IPS-18c (cell line): ENCODE results near the gene NAIF1.
"Not testable (repeated sequence)": the region's sequence is repeated elsewhere in the genome, so short reads cannot be mapped to it uniquely, and the experiment has no call there.

Experiments used
- H3K4me3 ChIP-seq: 2 replicates; pipeline ENCODE4 v1.7.0; 2013; ENCODE audit warnings: low read depth, mild to moderate bottlenecking, low read length, moderate library complexity; ENCODE audit not compliant: insufficient read depth
- H3K9me3 ChIP-seq: one replicate; pipeline ENCODE4 v1.6.1; 2013; ENCODE audit warnings: mild to moderate bottlenecking, low read length, moderate library complexity; ENCODE audit not compliant: control insufficient read depth, insufficient read depth

Gene NAIF1

DNA sequence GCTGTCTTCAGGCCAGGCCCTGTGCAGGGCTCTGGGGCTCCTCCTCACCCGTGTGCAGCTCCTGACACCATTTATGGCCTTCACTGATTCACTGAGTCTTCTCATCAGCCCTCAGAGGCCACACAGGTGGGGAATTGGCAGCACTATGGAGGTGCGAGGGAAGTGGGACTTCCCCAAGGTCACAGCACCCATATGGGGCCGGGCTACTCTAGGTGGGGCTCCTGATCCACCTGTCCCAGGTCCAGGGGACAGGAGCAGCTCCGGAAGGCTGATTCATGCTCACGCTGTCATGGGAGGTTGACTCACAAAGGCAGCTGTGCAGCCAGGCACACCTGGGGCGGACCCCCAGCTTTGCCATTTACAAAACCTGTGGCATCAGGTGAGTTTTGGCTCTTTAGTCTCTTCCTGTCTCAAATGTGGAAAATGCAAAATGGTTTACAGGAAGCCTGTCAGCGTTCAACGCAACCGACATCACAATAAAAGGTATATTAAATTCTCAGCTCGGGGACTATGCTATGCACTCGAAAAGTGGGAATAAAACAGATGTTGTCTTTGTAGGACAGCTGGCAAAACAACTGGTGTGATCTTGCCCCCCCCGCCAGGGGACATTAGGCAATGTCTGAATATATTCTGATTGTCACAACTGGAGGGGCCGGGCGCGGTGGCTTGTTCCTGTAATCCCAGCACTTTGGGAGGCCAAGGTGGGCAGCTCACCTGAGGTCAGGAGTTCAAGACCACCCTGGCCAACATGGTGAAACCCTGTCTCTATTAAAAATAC lies 15.0 kb downstream of the NAIF1 start:
- H3K9me3 ChIP-seq, result no peaks in the 10 kb centered on the region

DNA sequence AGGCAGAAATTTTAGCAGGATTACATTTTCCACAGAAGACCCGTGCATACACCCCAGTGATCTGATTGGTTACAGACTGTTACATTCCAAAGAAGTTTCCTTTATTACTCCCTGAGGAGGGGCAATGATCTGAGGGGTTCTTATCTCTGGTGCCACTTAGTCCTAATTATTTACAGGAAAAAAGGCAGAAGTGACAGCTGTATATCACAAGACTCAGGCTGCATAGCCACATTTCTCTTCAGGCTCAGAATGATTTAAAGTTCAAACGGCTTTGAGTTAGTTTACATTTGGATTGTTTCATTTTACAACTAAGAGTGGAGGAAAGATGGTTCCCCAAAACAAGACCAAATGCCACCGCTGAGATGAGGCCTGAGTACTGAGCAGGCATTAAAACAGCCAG lies 17.3 kb downstream of the NAIF1 start:
- no peaks in the 10 kb centered on the region for H3K9me3 ChIP-seq
- no peak overlapping the region for H3K4me3 ChIP-seq

More for the DNA sequence above, 15.0 kb downstream of the NAIF1 start:
- no peak overlapping the region for H3K4me3 ChIP-seq

DNA sequence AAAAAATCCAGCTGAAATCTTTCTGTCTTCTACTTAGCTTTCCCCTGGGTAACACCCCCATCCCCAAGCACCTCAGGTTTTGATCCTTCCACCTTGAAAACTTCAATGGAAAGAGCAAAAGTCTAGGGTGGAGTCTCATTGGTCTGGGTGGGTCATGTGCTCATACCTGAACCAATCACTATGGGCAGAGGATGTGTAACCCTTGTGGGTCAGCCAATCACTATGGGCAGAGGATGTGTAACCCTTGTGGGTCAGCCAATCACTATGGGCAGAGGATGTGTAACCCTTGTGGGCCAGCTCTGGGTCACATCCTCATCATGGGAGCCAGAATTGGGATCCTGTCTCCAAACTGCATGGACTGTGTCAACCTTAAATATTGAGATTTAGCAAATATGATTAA lies 18.5 kb downstream of the NAIF1 start:
- H3K4me3 ChIP-seq, result no peak overlapping the region
- H3K9me3 ChIP-seq, result no peaks in the 10 kb centered on the region

GRCh38 chr9:128047231-128047630 lies 19.9 kb downstream of the NAIF1 start:
- Histone ChIP-seq H3K9me3 (no peaks in the 10 kb centered on the region), H3K4me3 (no peak overlapping the region)

DNA sequence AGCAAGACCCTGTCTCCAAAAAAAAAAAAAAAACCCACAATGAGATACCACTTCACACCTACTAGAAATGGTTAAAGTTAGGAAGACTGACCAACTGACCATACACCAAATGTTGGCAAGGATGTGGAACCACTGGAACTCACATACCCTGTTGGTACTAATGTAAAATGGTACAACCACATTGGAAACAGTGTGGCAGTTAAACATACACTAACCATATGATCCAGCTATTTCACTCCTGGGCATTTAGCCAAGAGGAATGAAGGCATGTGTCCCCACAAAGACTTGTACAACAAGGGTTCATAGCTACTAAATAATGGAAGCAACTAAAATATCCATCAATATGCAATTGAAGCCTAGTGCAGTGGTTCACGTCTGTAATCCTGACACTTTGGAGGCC lies 21.3 kb downstream of the NAIF1 start:
- H3K9me3 ChIP-seq, result no peaks in the 10 kb centered on the region

DNA sequence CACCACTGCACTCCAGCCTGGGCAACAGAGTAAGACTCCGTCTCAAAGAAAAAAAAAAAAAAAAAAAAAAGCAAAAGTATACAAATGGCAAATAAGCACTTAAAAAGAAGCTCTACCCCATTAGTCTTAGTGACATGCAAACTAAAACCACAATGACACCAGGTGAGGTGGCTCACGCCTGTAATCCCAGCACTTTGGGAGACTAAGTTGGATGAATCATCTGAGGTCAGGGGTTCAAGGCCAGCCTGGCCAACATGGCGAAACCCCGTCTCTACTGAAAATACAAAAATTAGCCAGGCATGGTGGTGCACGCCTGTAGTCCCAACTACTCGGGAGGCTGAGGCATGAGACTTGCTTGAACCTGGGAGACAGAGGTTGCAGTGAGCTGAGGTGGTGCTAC lies 21.7 kb downstream of the NAIF1 start:
- H3K4me3 ChIP-seq, H3K9me3 ChIP-seq: not testable (repeated sequence)

More for the DNA sequence above, 21.3 kb downstream of the NAIF1 start:
- no peak overlapping the region for H3K4me3 ChIP-seq

DNA sequence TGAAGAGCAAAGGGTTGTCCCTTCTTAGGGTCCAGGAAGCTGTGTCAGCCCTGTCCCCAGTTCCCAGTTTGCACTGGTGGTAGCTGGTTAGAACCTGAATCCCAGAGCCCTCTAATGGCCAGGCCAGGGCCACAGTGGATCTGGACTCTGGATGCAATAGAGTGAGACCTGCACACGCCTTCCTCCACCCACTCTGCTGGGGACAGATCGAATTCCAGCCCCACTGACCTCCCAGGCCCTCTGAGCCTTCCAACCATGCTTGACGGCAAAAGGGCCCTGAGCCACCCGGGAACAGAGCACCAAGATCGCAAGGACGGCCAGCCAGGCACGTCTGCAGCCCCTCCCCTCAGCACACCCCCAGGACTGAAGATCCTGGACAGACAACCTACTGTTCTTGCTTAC lies 23.7 kb downstream of the NAIF1 start:
- H3K4me3 ChIP-seq, result no peak overlapping the region
- no peaks in the 10 kb centered on the region for H3K9me3 ChIP-seq

DNA sequence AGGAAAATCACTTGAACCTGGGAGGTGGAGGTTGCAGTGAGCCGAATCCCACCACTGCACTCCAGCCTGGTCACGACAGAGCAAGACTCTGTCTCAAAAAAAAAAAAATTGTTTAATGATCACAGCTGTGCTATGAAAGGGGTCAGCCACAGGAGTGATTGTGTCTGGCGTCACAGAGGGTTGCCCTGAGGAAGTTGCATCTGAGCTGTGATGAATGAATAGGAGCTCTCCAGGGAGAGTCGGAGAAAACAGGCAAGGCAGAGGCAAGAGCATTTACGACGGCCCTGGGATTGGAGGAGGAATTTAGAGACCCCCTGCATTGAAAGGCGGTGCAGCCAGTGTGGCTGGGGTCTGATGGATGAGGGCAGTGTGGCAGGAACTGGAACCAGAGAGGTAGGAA lies 25.1 kb downstream of the NAIF1 start:
- H3K9me3 ChIP-seq, result peaks cover 2% of the 10 kb centered on the region
- no peak overlapping the region for H3K4me3 ChIP-seq

GRCh38 chr9:128040783-128041182 lies 26.3 kb downstream of the NAIF1 start:
- not testable (repeated sequence) for H3K4me3 ChIP-seq

GRCh38 chr9:128036522-128036921 lies 30.6 kb downstream of the NAIF1 start:
- H3K9me3 ChIP-seq, H3K4me3 ChIP-seq: not testable (repeated sequence)

More at GRCh38 chr9:128040783-128041182, 26.3 kb downstream of the NAIF1 start:
- H3K9me3 ChIP-seq, result not testable (repeated sequence)

DNA sequence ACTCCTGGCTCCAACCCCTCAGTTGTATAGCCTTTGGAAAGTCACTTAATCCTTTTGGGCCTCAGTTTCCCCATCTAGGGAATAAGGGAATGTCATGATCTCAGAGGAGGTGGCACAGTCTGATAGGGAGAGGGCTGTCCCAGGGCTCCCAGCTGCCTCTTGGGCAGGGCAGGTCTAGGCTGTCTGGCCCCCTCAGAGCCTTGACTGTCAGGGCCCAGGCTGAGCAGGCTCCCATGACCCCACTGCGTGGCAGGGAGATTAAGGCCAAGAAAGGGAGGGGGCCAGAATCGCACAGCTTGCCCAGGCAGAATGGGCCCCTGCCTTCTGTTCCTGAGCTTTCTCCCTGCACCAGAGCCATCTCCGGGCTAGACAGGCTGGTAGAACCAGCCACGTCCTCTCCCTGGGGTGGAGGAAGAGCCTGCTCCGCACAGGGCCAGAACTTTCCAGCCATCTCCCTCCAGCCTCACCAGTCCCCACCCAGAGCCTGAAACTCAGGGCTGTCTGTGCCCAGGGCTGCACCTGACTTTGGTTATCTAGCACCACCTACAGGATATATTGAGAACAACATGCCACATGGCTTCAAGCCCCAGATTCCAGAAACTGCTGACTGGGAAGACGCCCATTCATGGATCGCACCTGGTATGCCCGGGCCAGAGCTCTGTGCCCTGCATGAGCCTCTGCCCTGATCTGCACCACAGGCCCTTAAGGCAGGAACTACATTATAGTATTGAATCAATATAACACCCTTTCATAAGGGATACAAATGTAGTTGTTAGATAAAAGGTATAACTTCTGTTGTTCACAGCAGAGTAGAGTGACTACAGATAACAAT lies 32.1 kb downstream of the NAIF1 start:
- Histone ChIP-seq H3K4me3 (no peak overlapping the region), H3K9me3 (peaks cover 2% of the 10 kb centered on the region)

DNA sequence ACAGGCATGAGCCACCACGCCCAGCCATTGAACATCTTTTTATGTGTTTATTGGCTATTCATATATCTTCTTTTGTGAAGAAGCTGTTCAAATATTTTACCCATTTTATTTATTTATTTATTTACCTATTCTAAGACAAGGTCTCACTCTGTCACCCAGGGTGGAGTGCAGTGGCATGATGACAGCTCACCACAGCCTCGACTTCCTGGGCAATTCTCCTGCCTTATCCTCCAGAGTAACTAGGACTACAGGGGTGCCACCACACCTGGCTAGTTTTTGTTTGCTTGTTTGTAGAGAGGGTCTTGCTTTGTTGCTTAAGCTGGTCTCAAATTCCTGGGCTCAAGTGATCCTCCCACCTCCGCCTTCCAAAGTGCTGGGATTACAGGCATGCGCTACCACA lies 33.5 kb downstream of the NAIF1 start:
- no peak overlapping the region for H3K4me3 ChIP-seq
- peaks cover 2% of the 10 kb centered on the region for H3K9me3 ChIP-seq

DNA sequence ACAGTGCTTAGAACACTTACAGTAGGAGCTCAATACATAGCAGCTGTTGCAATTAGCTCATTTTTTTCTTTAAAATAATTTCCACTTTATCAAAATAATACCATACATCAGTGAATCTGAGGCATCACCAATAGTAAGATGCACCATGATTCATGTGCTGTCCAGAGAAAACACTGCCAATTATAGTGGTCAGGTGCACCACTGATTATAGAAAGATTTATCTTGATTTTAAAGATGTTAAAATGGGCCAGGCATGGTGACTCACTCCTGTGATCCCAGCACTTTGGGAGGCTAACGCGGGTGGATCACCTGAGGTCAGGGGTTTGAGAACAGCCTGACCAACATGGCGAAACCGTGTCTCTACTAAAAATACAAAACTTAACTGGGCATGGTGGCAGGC lies 39.4 kb downstream of the NAIF1 start:
- H3K9me3 ChIP-seq, result no peaks in the 10 kb centered on the region
- H3K4me3 ChIP-seq, result no peak overlapping the region

DNA sequence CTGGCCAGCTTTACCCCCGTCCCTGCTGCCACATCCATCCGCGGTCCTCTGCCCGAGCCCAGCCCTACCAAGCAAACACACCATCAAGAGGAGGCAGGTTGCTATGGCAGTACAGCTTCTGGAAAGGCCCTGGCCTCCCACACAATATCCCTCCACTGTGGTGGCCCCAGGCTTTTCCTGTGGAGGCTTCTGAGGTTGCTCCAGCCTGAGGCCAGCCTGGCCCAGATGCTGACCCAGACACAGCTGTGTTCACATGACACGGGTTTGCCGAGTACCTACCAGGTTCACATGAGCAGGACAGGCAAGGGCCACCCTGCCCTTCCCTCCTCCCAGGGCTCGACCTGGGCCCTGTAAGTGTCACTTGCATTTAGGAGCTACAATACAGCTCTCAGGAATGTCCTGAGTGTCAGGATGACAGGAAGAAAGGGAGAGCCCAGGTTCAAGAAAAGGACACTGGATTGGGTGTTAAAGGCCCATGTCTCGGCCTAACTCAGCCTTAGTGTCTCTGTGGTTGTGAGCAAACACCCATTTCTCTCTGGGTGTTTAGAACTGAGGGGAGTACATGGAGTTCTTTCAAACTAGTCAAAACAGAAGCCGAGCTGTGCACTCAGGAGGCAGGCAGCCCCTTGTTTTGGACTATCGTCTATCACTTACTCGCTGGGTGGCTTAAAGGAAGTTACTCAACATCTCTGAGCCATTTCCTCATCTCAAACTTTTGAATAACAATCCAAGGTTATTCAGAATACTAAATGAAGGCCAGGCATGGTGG lies 40.2 kb downstream of the NAIF1 start:
- no peaks in the 10 kb centered on the region for H3K9me3 ChIP-seq
- H3K4me3 ChIP-seq, result no peak overlapping the region

DNA sequence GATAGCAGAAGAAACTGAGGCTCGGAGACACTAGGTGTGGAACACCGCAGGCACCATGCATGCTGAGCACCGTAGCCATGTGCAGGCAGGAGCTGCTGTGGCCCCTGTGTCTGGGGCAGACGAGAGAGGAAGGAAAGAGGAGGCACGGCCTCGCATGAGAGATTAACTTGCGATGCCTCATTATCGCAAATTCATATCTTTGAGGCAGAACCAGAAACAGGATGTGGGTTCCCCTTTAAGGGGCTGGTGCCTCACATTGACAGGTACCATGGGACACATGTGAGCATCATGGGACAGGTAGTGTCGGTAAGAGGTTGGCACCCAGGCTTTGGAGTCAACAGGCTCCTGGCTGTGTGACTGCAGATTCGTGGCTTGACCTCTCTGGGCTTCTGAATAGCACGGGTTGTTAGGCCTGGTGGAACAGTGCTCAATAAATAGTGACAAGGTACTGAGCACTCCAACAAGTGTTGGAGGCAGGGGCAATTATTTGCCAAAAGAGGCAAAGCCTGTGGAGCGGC lies 40.8 kb downstream of the NAIF1 start:
- no peak overlapping the region; the same call in 1 of the 2 replicates for H3K4me3 ChIP-seq
- H3K9me3 ChIP-seq, result no peaks in the 10 kb centered on the region

DNA sequence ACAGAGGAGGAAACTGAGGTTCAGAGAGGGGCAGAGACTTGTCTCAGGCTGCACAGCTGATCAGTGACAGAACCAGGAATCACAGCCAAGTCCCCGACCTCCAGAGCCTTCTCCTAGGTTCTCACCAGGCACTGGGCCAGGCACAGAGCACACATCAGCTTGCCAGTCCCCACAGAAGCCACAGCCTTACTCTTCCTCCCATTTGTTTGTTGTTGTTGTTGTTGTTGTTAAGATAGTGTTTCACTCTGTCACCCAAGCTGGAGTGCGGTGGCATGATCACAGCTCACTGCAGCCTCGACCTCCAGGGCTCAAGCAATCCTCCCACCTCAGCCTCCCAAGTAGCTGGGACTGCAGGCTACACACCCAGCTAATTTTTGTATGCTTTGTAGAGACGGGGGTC lies 41.4 kb downstream of the NAIF1 start:
- no peak overlapping the region for H3K4me3 ChIP-seq
- no peaks in the 10 kb centered on the region for H3K9me3 ChIP-seq

- H3K4me3 ChIP-seq, result no peak overlapping the region
- no peaks in the 10 kb centered on the region for H3K9me3 ChIP-seq
Measured at GRCh38 chr9:128024761-128025308, 42.3 kb downstream of the NAIF1 start.
